22Rv1 (cell line): ENCODE results near the gene FLVCR2.

Experiments
- ZFX ChIP-seq: fragments of 450-650 bp; IDR thresholded peaks from 2 replicates; pipeline ENCODE4 v1.6.1; 2017; ENCODE audit warnings: antibody characterized with exemption, borderline replicate concordance
- TF ChIP-seq, protein P1 (sequence below): fragments of 450-650 bp; IDR thresholded peaks from 2 replicates; pipeline ENCODE4 v1.5.1; 2017; ENCODE audit warnings: mild to moderate bottlenecking

DNA sequence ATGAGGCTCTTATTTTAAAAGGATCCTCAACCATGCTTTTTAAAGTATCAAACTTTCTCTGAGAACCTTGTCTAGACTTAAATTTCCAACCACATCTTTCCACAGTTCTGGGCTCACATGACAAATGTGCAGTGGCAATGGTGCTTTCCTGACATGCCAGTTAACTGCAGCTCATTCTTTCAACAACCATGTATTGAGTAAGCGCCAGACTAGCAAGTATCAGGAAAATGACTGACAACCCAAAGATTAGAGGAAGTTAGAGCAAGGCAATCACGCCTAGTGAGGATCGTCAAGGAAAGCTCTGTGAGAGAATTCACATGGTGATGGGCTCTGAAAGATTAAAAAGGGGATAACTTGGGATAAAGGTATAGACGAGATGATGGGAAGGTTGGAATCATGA is 35.8 kb downstream of the FLVCR2 start:
- TF ChIP-seq, protein P1, sequence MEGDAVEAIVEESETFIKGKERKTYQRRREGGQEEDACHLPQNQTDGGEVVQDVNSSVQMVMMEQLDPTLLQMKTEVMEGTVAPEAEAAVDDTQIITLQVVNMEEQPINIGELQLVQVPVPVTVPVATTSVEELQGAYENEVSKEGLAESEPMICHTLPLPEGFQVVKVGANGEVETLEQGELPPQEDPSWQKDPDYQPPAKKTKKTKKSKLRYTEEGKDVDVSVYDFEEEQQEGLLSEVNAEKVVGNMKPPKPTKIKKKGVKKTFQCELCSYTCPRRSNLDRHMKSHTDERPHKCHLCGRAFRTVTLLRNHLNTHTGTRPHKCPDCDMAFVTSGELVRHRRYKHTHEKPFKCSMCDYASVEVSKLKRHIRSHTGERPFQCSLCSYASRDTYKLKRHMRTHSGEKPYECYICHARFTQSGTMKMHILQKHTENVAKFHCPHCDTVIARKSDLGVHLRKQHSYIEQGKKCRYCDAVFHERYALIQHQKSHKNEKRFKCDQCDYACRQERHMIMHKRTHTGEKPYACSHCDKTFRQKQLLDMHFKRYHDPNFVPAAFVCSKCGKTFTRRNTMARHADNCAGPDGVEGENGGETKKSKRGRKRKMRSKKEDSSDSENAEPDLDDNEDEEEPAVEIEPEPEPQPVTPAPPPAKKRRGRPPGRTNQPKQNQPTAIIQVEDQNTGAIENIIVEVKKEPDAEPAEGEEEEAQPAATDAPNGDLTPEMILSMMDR = no peak
- TF ChIP-seq ZFX = no peak
